HCT116 (cell line): ENCODE measurements around the gene DIP2A. TPM values are rescaled to one million over a fixed set of nuclear protein-coding genes. Genes with fewer than 3 reads are reported as not detected.

Source experiments
- ATAC-seq: fragments of 200-7000 bp; cut with Tn5 transposase; 2 replicates; pipeline ENCODE4 v1.9.1; 2020; ENCODE audit warnings: mild to moderate bottlenecking, moderate library complexity
- BruUV-seq: library from RNA; stranded (reverse); fragments of 400-500 nt; replicated peaks from 2 replicates; lab custom pipeline; 2021; lab: Mats Ljungman, UMichigan
- CTCF ChIA-PET: fragments of 300-600 bp; sonication (Branson Sonifier 250); formaldehyde crosslinking; loops from one replicate; lab custom pipeline; 2021; ENCODE audit warnings: antibody characterized with exemption; lab: Charles Lee
- POLR2A ChIA-PET: fragments of 300-600, 350-600 bp; sonication (Branson Sonifier 250); formaldehyde crosslinking; loops from one replicate; lab custom pipeline; 2021; ENCODE audit warnings: antibody characterized with exemption; lab: Charles Lee
- RAD21 ChIA-PET, 2 experiments: fragments of 300-600 bp; sonication (Branson Sonifier 250); formaldehyde crosslinking; loops; one replicate each; lab custom pipeline; 2023; ENCODE audit warnings: low total read pairs in 2 of 2; ENCODE audit not compliant: uncharacterized antibody in 2 of 2, unreplicated experiment in 2 of 2, low non-redundant PET in 1 of 2; lab: Charles Lee
- DNase-seq: peaks from one replicate; pipeline ENCODE4 v3.0.0-alpha.2; 2010; ENCODE audit warnings: low read depth, low spot score
- H2AFZ ChIP-seq: fragments of 200-600 bp; shearing (Covaris generic), sonication (generic); 2 replicates; pipeline ENCODE4 v1.6.1; 2017; ENCODE audit warnings: low read depth, mixed run types, mixed read lengths, antibody characterized with exemption, low read length; ENCODE audit not compliant: poor library complexity, severe bottlenecking
- H3K27ac ChIP-seq: 2 replicates; pipeline ENCODE4 v1.5.1; 2012; ENCODE audit warnings: low read depth, low read length
- H3K27me3 ChIP-seq: fragments of 200-600 bp; sonication (generic); 2 replicates; pipeline ENCODE4 v1.6.1; 2016; ENCODE audit warnings: mixed run types, low read length, mixed read lengths; ENCODE audit not compliant: insufficient read depth
- H3K36me3 ChIP-seq, 2 experiments: fragments of 200-500 bp in 1 of 2; fragments of 200-600 bp in 1 of 2; sonication (Bioruptor generic) in 1 of 2; sonication (generic) in 1 of 2; 2 replicates each; pipeline versions ENCODE4 v1.5.1 to v1.6.1; 2014 to 2016; ENCODE audit warnings: low read length in 2 of 2, inconsistent platforms in 1 of 2, mixed read lengths in 1 of 2, mixed run types in 1 of 2; ENCODE audit not compliant: insufficient read depth in 2 of 2, control insufficient read depth in 1 of 2
- H3K4me1 ChIP-seq, 2 experiments: fragments of 200-600 bp in 1 of 2; sonication (generic) in 1 of 2; 2 replicates each; pipeline versions ENCODE4 v1.5.1 to v1.6.1; 2012 to 2017; ENCODE audit warnings: low read length in 2 of 2, inconsistent platforms in 1 of 2, mild to moderate bottlenecking in 1 of 2, mixed read lengths in 1 of 2, mixed run types in 1 of 2, moderate library complexity in 1 of 2; ENCODE audit not compliant: insufficient read depth in 2 of 2, control insufficient read depth in 1 of 2
- H3K4me2 ChIP-seq: fragments of 200-600 bp; sonication (generic); 2 replicates; pipeline ENCODE4 v1.6.1; 2017; ENCODE audit warnings: mixed run types, low read length, mixed read lengths
- H3K4me3 ChIP-seq, 2 experiments: fragments of 200-600 bp in 1 of 2; sonication (generic) in 1 of 2; replicated peaks in 1 of 2; 2 replicates each; pipeline ENCODE4 v1.5.1; 2011 to 2016; ENCODE audit warnings: low read length in 2 of 2, control low read depth in 1 of 2, low read depth in 1 of 2, mild to moderate bottlenecking in 1 of 2, mixed read lengths in 1 of 2, mixed run types in 1 of 2
- H3K79me2 ChIP-seq: fragments of 200-600 bp; sonication (generic); 2 replicates; pipeline ENCODE4 v1.6.1; 2017; ENCODE audit warnings: mild to moderate bottlenecking, mixed run types, low read length, moderate library complexity, mixed read lengths; ENCODE audit not compliant: insufficient read depth
- H3K9ac ChIP-seq: fragments of 200-600 bp; sonication (generic); 2 replicates; pipeline ENCODE4 v1.6.1; 2016; ENCODE audit warnings: low read length, mixed read lengths
- H3K9me2 ChIP-seq: fragments of 200-600 bp; sonication (generic), shearing (Covaris generic); 2 replicates; pipeline ENCODE4 v1.6.1; 2017; ENCODE audit warnings: mixed run types, mild to moderate bottlenecking, moderate library complexity; ENCODE audit not compliant: insufficient read depth
- H3K9me3 ChIP-seq, 2 experiments: fragments of 200-500 bp in 1 of 2; fragments of 200-600 bp in 1 of 2; sonication (Bioruptor generic) in 1 of 2; sonication (generic) in 1 of 2; 2 replicates each; pipeline ENCODE4 v1.6.1; 2014 to 2017; ENCODE audit warnings: low read length in 2 of 2, mixed read lengths in 2 of 2, inconsistent platforms in 1 of 2, low read depth in 1 of 2, mild to moderate bottlenecking in 1 of 2, mixed run types in 1 of 2, moderate library complexity in 1 of 2; ENCODE audit not compliant: control insufficient read depth in 1 of 2, insufficient read depth in 1 of 2
- H4K20me1 ChIP-seq: fragments of 200-600 bp; sonication (generic), shearing (Covaris generic); 2 replicates; pipeline ENCODE4 v1.6.1; 2017; ENCODE audit warnings: mixed run types, mild to moderate bottlenecking, moderate library complexity; ENCODE audit not compliant: insufficient read depth
- ELF1 ChIP-seq: IDR thresholded peaks from 2 replicates; pipeline ENCODE4 v1.6.1; 2012; ENCODE audit warnings: low read depth, borderline replicate concordance
- EZH2 ChIP-seq: fragments of 200-600 bp; sonication (generic); IDR thresholded peaks from 2 replicates; pipeline ENCODE4 v1.6.1; 2017; ENCODE audit warnings: antibody characterized with exemption, mixed run types
- RAD21 ChIP-seq: IDR thresholded peaks from 2 replicates; pipeline ENCODE4 v1.6.1; 2012; ENCODE audit warnings: low read depth, mild to moderate bottlenecking
- SP1 ChIP-seq: IDR thresholded peaks from 2 replicates; pipeline ENCODE4 v1.6.1; 2012; ENCODE audit warnings: low read depth
- SRF ChIP-seq: IDR thresholded peaks from 2 replicates; pipeline ENCODE4 v1.6.1; 2012; ENCODE audit warnings: low read depth
- YY1 ChIP-seq: IDR thresholded peaks from 2 replicates; pipeline ENCODE4 v1.6.1; 2011; ENCODE audit warnings: low read length, low read depth, moderate library complexity, mild to moderate bottlenecking; ENCODE audit not compliant: insufficient replicate concordance; ENCODE audit errors: extremely low read depth
- ZFX ChIP-seq: fragments of 450-650 bp; IDR thresholded peaks from 2 replicates; pipeline ENCODE4 v1.6.1; 2017
- ZNF274 ChIP-seq: fragments of 200-500 bp; sonication (Bioruptor generic); IDR thresholded peaks from 2 replicates; pipeline ENCODE4 v1.6.1; 2014; ENCODE audit warnings: mild to moderate bottlenecking, low read depth, low read length, inconsistent platforms
- intact Hi-C: fragments of 100-400 bp; cut with micrococcal nuclease; formaldehyde crosslinking; loops from 2 replicates; pipeline ENCODE4 v1.10.0; 2022
- total RNA-seq: library from RNA; stranded (reverse); gene quantifications from one replicate; pipeline ENCODE4 v1.2.1, GENCODE V29; 2021; ENCODE audit not compliant: unreplicated experiment
- TF ChIP-seq, protein P1 (sequence below), 3 experiments: fragments of 200-600 bp in 1 of 3; sonication (generic) in 1 of 3; IDR thresholded peaks in 2 of 3; conservative IDR thresholded peaks in 1 of 3; 2 replicates each; pipeline ENCODE4 v1.5.1; 2012 to 2017; ENCODE audit warnings: low read depth in 2 of 3, low read length in 2 of 3, antibody characterized with exemption in 1 of 3, borderline replicate concordance in 1 of 3, control low read depth in 1 of 3, mild to moderate bottlenecking in 1 of 3, mixed read lengths in 1 of 3, mixed run types in 1 of 3, moderate library complexity in 1 of 3; ENCODE audit not compliant: insufficient read depth in 1 of 3
- TF ChIP-seq, protein P2 (sequence below): IDR thresholded peaks from 2 replicates; pipeline ENCODE4 v1.6.1; 2012
- TF ChIP-seq, protein P3 (sequence below): IDR thresholded peaks from 2 replicates; pipeline ENCODE4 v1.6.1; 2012
- TF ChIP-seq, protein P4 (sequence below): IDR thresholded peaks from 2 replicates; pipeline ENCODE4 v1.6.1; 2012; ENCODE audit warnings: low read depth

Gene DIP2A
- total RNA-seq, 1 experiment from 2014 or later: 39.9 TPM

GRCh38 chr21:46471514-46471913 lies 12.8 kb downstream of the DIP2A start (continued):
- TF ChIP-seq SRF (no peak), ZFX (no peak), YY1 (no peak), ELF1 (no peak), ZNF274 (no peak), RAD21 (no peak), SP1 (no peak), EZH2 (no peak)
- TF ChIP-seq, protein P1, sequence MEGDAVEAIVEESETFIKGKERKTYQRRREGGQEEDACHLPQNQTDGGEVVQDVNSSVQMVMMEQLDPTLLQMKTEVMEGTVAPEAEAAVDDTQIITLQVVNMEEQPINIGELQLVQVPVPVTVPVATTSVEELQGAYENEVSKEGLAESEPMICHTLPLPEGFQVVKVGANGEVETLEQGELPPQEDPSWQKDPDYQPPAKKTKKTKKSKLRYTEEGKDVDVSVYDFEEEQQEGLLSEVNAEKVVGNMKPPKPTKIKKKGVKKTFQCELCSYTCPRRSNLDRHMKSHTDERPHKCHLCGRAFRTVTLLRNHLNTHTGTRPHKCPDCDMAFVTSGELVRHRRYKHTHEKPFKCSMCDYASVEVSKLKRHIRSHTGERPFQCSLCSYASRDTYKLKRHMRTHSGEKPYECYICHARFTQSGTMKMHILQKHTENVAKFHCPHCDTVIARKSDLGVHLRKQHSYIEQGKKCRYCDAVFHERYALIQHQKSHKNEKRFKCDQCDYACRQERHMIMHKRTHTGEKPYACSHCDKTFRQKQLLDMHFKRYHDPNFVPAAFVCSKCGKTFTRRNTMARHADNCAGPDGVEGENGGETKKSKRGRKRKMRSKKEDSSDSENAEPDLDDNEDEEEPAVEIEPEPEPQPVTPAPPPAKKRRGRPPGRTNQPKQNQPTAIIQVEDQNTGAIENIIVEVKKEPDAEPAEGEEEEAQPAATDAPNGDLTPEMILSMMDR (IDR thresholded peaks at IDR 0.05 in 2 of 3, conservative IDR thresholded peaks at IDR 0.05 in 1 of 3; ENCODE audit: borderline replicate concordance in 1 of 3, insufficient read depth in 1 of 3, low read depth in 2 of 3, low read length in 2 of 3): no peak
- TF ChIP-seq, protein P2, sequence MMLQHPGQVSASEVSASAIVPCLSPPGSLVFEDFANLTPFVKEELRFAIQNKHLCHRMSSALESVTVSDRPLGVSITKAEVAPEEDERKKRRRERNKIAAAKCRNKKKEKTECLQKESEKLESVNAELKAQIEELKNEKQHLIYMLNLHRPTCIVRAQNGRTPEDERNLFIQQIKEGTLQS: no peak

- no peak for ATAC-seq
- Histone ChIP-seq H3K4me3 (no peak overlapping the region), H3K4me1 (no peaks in the 10 kb centered on the region), H3K79me2 (peaks cover 18% of the 10 kb centered on the region), H3K9me3 (no peaks in the 10 kb centered on the region), H4K20me1 (no peaks in the 10 kb centered on the region), H3K27me3 (no peaks in the 10 kb centered on the region), H3K4me2 (no peak overlapping the region), H3K9ac (no peak overlapping the region), H3K36me3 (no peaks in the 10 kb centered on the region), H2AFZ (no peak overlapping the region), H3K9me2 (no peaks in the 10 kb centered on the region), H3K27ac (no peak overlapping the region)
- DNase-seq: no peak
- TF ChIP-seq, protein P1 (IDR thresholded peaks at IDR 0.05 in 2 of 3, conservative IDR thresholded peaks at IDR 0.05 in 1 of 3; ENCODE audit: borderline replicate concordance in 1 of 3, insufficient read depth in 1 of 3, low read depth in 2 of 3, low read length in 2 of 3): no peak
- TF ChIP-seq, protein P3, sequence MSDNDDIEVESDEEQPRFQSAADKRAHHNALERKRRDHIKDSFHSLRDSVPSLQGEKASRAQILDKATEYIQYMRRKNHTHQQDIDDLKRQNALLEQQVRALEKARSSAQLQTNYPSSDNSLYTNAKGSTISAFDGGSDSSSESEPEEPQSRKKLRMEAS: no peak
- TF ChIP-seq, protein P4, sequence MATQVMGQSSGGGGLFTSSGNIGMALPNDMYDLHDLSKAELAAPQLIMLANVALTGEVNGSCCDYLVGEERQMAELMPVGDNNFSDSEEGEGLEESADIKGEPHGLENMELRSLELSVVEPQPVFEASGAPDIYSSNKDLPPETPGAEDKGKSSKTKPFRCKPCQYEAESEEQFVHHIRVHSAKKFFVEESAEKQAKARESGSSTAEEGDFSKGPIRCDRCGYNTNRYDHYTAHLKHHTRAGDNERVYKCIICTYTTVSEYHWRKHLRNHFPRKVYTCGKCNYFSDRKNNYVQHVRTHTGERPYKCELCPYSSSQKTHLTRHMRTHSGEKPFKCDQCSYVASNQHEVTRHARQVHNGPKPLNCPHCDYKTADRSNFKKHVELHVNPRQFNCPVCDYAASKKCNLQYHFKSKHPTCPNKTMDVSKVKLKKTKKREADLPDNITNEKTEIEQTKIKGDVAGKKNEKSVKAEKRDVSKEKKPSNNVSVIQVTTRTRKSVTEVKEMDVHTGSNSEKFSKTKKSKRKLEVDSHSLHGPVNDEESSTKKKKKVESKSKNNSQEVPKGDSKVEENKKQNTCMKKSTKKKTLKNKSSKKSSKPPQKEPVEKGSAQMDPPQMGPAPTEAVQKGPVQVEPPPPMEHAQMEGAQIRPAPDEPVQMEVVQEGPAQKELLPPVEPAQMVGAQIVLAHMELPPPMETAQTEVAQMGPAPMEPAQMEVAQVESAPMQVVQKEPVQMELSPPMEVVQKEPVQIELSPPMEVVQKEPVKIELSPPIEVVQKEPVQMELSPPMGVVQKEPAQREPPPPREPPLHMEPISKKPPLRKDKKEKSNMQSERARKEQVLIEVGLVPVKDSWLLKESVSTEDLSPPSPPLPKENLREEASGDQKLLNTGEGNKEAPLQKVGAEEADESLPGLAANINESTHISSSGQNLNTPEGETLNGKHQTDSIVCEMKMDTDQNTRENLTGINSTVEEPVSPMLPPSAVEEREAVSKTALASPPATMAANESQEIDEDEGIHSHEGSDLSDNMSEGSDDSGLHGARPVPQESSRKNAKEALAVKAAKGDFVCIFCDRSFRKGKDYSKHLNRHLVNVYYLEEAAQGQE: no peak
- RAD21 ChIA-PET: no interaction called here
- intact Hi-C loops: no loop called here
- no TSS peak for BruUV-seq
- CTCF ChIA-PET: no interaction called here
- POLR2A ChIA-PET: interaction anchor here (1.3 kb wide), 1 partner anchor 15 kb away, joined by 3 read pairs; no protein-coding TSS in a partner anchor
These were observed 13.6 kb downstream of the DIP2A start for GRCh38 chr21:46472246-46472645.
